Natural killer cell (primary cell): Measurements from ENCODE around the gene NOXA1. TPM values are rescaled to one million over a fixed set of nuclear protein-coding genes. Genes with fewer than 3 reads are reported as not detected.

Source experiments
- ATAC-seq, 3 donors: fragments of 150-1000 bp in 2 of 3; fragments of 200-7000 bp in 1 of 3; cut with Tn5 transposase; 1 replicate in 1 of 3; 2 replicates in 2 of 3; pipeline ENCODE4 v1.10.0; 2021; ENCODE audit warnings: mild to moderate bottlenecking in 2 of 3, moderate library complexity in 2 of 3
- DNase-seq, 2 donors: peaks; one replicate each; pipeline versions ENCODE4 v3.0.0 to v3.0.0-alpha.2; 2013 to 2021; ENCODE audit warnings: mixed read lengths in 1 of 2
- H3K27ac ChIP-seq: one replicate; pipeline ENCODE4 v1.5.1; 2013; ENCODE audit warnings: mild to moderate bottlenecking, low read length
- H3K27me3 ChIP-seq: one replicate; pipeline ENCODE4 v1.6.1; 2013; ENCODE audit warnings: low read length; ENCODE audit not compliant: control insufficient read depth, insufficient read depth
- H3K36me3 ChIP-seq: one replicate; pipeline ENCODE4 v1.6.1; 2013; ENCODE audit warnings: low read length; ENCODE audit not compliant: control insufficient read depth, insufficient read depth
- H3K4me1 ChIP-seq: one replicate; pipeline ENCODE4 v1.6.1; 2013; ENCODE audit warnings: low read length; ENCODE audit not compliant: control insufficient read depth, insufficient read depth
- H3K4me3 ChIP-seq: one replicate; pipeline ENCODE4 v1.5.1; 2013; ENCODE audit warnings: low read length
- H3K9me3 ChIP-seq: one replicate; pipeline ENCODE4 v1.6.1; 2013; ENCODE audit warnings: low read length; ENCODE audit not compliant: control insufficient read depth, insufficient read depth
- H3K27ac Mint-ChIP-seq, 2 donors: one replicate each; pipeline ENCODE4 v1.8.0; 2022; ENCODE audit warnings: mild to moderate bottlenecking in 2 of 2, mixed read lengths in 2 of 2, moderate library complexity in 1 of 2
- H3K27me3 Mint-ChIP-seq, 2 donors: one replicate each; pipeline ENCODE4 v1.8.0; 2022; ENCODE audit warnings: low read depth in 2 of 2, mixed read lengths in 2 of 2
- H3K36me3 Mint-ChIP-seq: one replicate; pipeline ENCODE4 v1.8.0; 2022; ENCODE audit warnings: mixed read lengths
- H3K4me1 Mint-ChIP-seq, 2 donors: one replicate each; pipeline ENCODE4 v1.8.0; 2022; ENCODE audit warnings: mixed read lengths in 2 of 2
- H3K4me3 Mint-ChIP-seq: one replicate; pipeline ENCODE4 v1.8.0; 2022; ENCODE audit warnings: mild to moderate bottlenecking, moderate library complexity, mixed read lengths
- H3K9me3 Mint-ChIP-seq, 2 donors: one replicate each; pipeline ENCODE4 v1.8.0; 2022; ENCODE audit warnings: mixed read lengths in 2 of 2
- CTCF ChIP-seq: fragments of 200-600 bp; IDR thresholded peaks from one replicate; pipeline ENCODE4 v1.8.0; 2022; ENCODE audit warnings: antibody characterized with exemption
- WGBS: methylation state at CpG from one replicate; pipeline ENCODE4 v1.1.7; 2013; ENCODE audit warnings: missing lambda C conversion rate; ENCODE audit not compliant: insufficient coverage; 5-methylcytosine and 5-hydroxymethylcytosine counted together
- intact Hi-C: fragments of 100-400 bp; cut with micrococcal nuclease; formaldehyde crosslinking; loops from one replicate; pipeline ENCODE4 v1.14.2; 2022
- total RNA-seq, 4 donors: library from RNA; stranded (reverse); fragments of 120-200 nt in 1 of 4; gene quantifications; one replicate each; pipeline versions ENCODE4 v1.2.3 to v1.2.4, GENCODE V29; 2013 to 2022

NOXA1 gene
- total RNA-seq, 3 donors from 2014 or later (not counting 1 experiment from before 2014, with no cell fraction given), result 4.7 to 10.0 (median 7.7) TPM

- H3K36me3 Mint-ChIP-seq, result no peaks in the 10 kb centered on the region
- peak overlapping the region in 1 of 2 donors; percentile 97 for H3K27ac Mint-ChIP-seq
- no peak for DNase-seq
- H3K27me3 Mint-ChIP-seq, result no peaks in the 10 kb centered on the region
- Histone ChIP-seq H3K9me3 (no peaks in the 10 kb centered on the region), H3K36me3 (no peaks in the 10 kb centered on the region), H3K4me3 (no peak overlapping the region), H3K4me1 (peaks cover 23% of the 10 kb centered on the region), H3K27me3 (no peaks in the 10 kb centered on the region), H3K27ac (no peak overlapping the region)
- no peaks in the 10 kb centered on the region for H3K9me3 Mint-ChIP-seq
- H3K4me3 Mint-ChIP-seq, result no peak overlapping the region
- peaks cover 0 to 35% of the 10 kb centered on the region in 2 donors for H3K4me1 Mint-ChIP-seq
- ATAC-seq, result no peak
- WGBS, result 94% methylated on average over 47 of the region's 47 CpGs
- intact Hi-C loops, result no loop called here
- no peak for TF ChIP-seq CTCF
These were observed 34.4 kb upstream of the NOXA1 start for GRCh38 chr9:137388589-137389427.

DNA sequence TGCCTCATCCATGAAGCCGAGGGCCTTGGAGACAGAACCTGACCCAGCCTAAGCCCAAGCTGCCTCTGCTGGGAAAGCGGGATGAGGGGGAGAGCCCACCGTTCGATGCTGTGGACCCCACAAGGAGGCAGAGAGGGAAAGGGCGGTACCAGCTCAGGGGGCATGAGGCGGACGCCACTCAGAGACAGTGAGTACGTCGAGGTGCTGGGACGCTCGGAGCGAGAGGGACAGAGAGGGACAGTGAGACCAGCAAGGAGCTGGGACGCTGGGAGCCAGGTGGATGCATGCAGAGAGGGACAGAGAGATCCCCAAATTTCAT is 33.8 kb upstream of the NOXA1 start:
- intact Hi-C loops, result no loop called here
- no peak for TF ChIP-seq CTCF
- Mint-ChIP-seq H3K27ac (peak overlapping the region in 1 of 2 donors; percentile 97), H3K36me3 (no peaks in the 10 kb centered on the region), H3K4me1 (peaks cover 0 to 36% of the 10 kb centered on the region in 2 donors), H3K27me3 (no peaks in the 10 kb centered on the region), H3K4me3 (no peak overlapping the region), H3K9me3 (no peaks in the 10 kb centered on the region)
- 96% methylated on average over 13 of the region's 13 CpGs for WGBS
- H3K27ac ChIP-seq, result no peak overlapping the region
- H3K27me3 ChIP-seq, result no peaks in the 10 kb centered on the region
- no peaks in the 10 kb centered on the region for H3K36me3 ChIP-seq
- DNase-seq, result no peak
- H3K4me3 ChIP-seq, result no peak overlapping the region
- H3K4me1 ChIP-seq, result peaks cover 23% of the 10 kb centered on the region
- ATAC-seq, result no peak
- no peaks in the 10 kb centered on the region for H3K9me3 ChIP-seq

GRCh38 chr9:137390553-137391410 is 32.4 kb upstream of the NOXA1 start:
- H3K4me1 ChIP-seq, result peaks cover 23% of the 10 kb centered on the region
- intact Hi-C loops, result no loop called here
- H3K27me3 Mint-ChIP-seq, result no peaks in the 10 kb centered on the region
- WGBS, result 81% methylated on average over 42 of the region's 42 CpGs
- ATAC-seq (peak; percentile 41 to 76 (median 53)), DNase-seq (peak in 1 of 2 donors; percentile 35)
- no peak overlapping the region for H3K4me3 Mint-ChIP-seq
- no peak overlapping the region for H3K4me3 ChIP-seq
- peak overlapping the region; percentile 36 to 83 for H3K27ac Mint-ChIP-seq
- H3K27ac ChIP-seq, result no peak overlapping the region
- H3K4me1 Mint-ChIP-seq, result peaks cover 0 to 36% of the 10 kb centered on the region in 2 donors
- no peak for TF ChIP-seq CTCF
- no peaks in the 10 kb centered on the region for H3K27me3 ChIP-seq
- H3K36me3 Mint-ChIP-seq, result no peaks in the 10 kb centered on the region
- H3K9me3 Mint-ChIP-seq, result no peaks in the 10 kb centered on the region
- no peaks in the 10 kb centered on the region for H3K9me3 ChIP-seq
- no peaks in the 10 kb centered on the region for H3K36me3 ChIP-seq
